Hepatocyte (in vitro differentiated cells): ENCODE data around the gene TSPAN31. TPM values are rescaled to one million over a fixed set of nuclear protein-coding genes. Genes with fewer than 3 reads are reported as not detected.
A peak's percentile ranks its signal among the peaks of the same experiment; 100 is the strongest.

Source experiments
- DNase-seq: peaks from one replicate; pipeline ENCODE4 v3.0.0-alpha.2; 2016; ENCODE audit warnings: low spot score
- H2AFZ ChIP-seq: fragments of 200-600 bp; sonication (generic); 2 replicates; pipeline ENCODE4 v1.6.0; 2016; ENCODE audit warnings: antibody characterized with exemption, mild to moderate bottlenecking
- H3K27ac ChIP-seq: fragments of 200-600 bp; sonication (generic); 2 replicates; pipeline ENCODE4 v1.5.1; 2016; ENCODE audit warnings: mild to moderate bottlenecking
- H3K27me3 ChIP-seq: fragments of 200-600 bp; sonication (generic); 2 replicates; pipeline ENCODE4 v1.6.1; 2016
- H3K36me3 ChIP-seq: fragments of 200-600 bp; sonication (generic); replicated peaks from 2 replicates; pipeline ENCODE4 v1.5.1; 2016; ENCODE audit warnings: low read depth; ENCODE audit not compliant: insufficient read depth
- H3K4me1 ChIP-seq: fragments of 200-600 bp; sonication (generic); 2 replicates; pipeline ENCODE4 v1.5.1; 2016; ENCODE audit warnings: mild to moderate bottlenecking, moderate library complexity; ENCODE audit not compliant: insufficient read depth
- H3K4me2 ChIP-seq: fragments of 200-600 bp; sonication (generic); 2 replicates; pipeline ENCODE4 v1.6.0; 2016
- H3K4me3 ChIP-seq: fragments of 200-600 bp; sonication (generic); 2 replicates; pipeline ENCODE4 v1.5.1; 2016; ENCODE audit warnings: mild to moderate bottlenecking
- H3K79me2 ChIP-seq: fragments of 200-600 bp; sonication (generic); 2 replicates; pipeline ENCODE4 v1.6.0; 2017; ENCODE audit warnings: mild to moderate bottlenecking
- H3K9me2 ChIP-seq: fragments of 200-600 bp; sonication (generic); replicated peaks from 2 replicates; pipeline ENCODE4 v1.6.0; 2017; ENCODE audit warnings: mild to moderate bottlenecking; ENCODE audit not compliant: insufficient read depth
- H3K9me3 ChIP-seq: fragments of 200-600 bp; sonication (generic); 2 replicates; pipeline ENCODE4 v1.5.1; 2016; ENCODE audit warnings: low read depth, mild to moderate bottlenecking
- H4K20me1 ChIP-seq: fragments of 200-600 bp; sonication (generic); 2 replicates; pipeline ENCODE4 v1.6.0; 2016; ENCODE audit warnings: mild to moderate bottlenecking; ENCODE audit not compliant: insufficient read depth, poor library complexity, severe bottlenecking
- EZH2 ChIP-seq: fragments of 200-600 bp; sonication (generic); IDR thresholded peaks from 2 replicates; pipeline ENCODE4 v1.6.1; 2016; ENCODE audit warnings: antibody characterized with exemption, mild to moderate bottlenecking, borderline replicate concordance
- EZH2phosphoT487 ChIP-seq: fragments of 200-600 bp; sonication (generic); IDR thresholded peaks from one replicate; pipeline ENCODE4 v1.6.1; 2018; ENCODE audit warnings: antibody characterized with exemption, mild to moderate bottlenecking, low read depth, moderate library complexity; ENCODE audit not compliant: unreplicated experiment, severe bottlenecking
- WGBS: methylation state at CpG from one replicate; pipeline ENCODE4 v1.1.6; 2016; ENCODE audit warnings: low lambda C conversion rate; ENCODE audit errors: missing lambda C conversion rate; 5-methylcytosine and 5-hydroxymethylcytosine counted together
- polyA plus RNA-seq: library from polyadenylated mRNA; unstranded; fragments of >200 nt; fragmentation: Nextera tagmentation; extraction: Ambion mirVana; gene quantifications from 2 replicates; pipeline ENCODE4 v1.2.1, GENCODE V29; 2016
- total RNA-seq: library from RNA; depleted of rRNA; stranded (reverse); fragments of >200 nt; gene quantifications from 2 replicates; pipeline ENCODE4 v1.2.3, GENCODE V29; 2014
- TF ChIP-seq, protein P1 (sequence below): fragments of 200-600 bp; sonication (generic); IDR thresholded peaks from 2 replicates; pipeline ENCODE4 v1.5.1; 2016; ENCODE audit warnings: antibody characterized with exemption, mild to moderate bottlenecking; ENCODE audit not compliant: poor library complexity

The TSPAN31 gene
- total and polyA plus RNA-seq, 2 experiments from 2014 or later, result 69.2 to 81.3 TPM

DNA sequence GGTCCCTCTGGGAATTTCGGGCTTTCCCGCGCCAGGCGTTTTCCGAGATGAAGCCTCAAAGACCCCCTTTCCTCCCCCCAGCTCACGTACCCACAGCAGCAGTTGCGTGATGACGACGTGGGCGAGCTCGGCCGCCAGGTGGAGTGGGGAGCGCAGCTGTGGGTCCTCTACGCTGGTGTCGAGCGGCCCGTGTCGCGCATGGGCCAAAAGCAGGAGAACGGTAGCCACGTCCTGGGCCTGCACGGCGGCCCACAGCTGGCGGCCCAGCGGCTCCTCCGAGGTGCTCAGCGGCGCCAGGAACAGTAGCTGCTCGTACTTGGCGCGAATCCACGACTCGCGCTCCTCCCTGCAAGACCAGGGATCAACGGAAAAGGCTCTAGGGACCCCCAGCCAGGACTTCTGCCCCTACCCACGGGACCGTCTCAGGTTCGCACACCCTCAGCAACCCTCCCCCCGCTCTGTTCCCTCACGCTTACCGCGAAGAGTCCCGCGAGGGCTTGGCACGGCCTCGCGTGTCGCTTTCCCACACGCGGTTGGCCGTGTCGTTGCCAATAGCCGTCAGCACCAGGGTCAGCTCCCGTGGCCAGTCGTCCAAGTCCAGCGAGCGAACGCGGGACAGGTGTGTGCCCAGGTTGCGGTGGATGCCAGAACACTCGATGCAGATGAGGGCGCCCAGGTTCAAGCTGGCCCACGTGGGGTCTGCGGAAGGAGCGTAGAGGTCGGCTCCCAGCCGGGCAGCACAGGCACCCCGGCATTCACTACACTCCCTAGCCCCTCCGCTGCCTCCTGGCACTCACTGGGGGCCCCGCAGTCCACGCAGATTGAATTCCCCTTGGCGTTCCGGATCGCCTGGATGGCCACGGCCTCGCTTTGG is 17.7 kb upstream of the TSPAN31 start:
- 16% methylated on average over 74 of the region's 76 CpGs for WGBS
- H2AFZ ChIP-seq, result peak overlapping the region; percentile 62

DNA sequence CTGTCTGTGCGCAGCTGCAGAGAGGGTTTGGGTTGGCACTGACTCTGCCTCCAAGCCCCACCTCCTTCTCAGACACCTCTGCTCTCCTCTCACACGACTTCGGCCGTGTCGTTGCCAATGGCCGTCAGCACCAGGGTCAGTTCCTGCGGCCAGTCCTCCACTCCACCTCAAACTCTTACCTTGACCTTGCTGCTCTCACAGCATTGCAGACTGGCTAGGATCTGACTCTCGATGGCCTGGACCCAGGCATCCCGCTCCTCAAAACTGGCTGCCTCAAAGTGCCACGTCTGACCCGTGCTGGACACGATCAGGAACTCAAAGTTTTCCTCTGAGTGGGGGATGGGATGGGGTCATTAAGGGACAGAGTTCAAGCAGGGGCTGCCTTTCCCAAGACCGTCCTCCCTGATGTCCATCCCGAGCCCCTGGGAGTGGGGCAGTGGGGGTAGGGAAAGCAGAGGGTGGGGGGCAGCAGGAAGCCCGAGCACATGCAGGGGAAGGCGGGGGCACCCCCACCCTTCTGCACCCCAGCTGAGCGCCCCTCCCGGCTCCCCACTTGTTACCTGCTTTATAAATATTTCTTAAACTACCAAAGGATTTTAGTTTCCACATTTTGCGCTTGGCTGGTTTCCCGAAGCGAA is 17.0 kb upstream of the TSPAN31 start:
- WGBS, result 32% methylated on average over 17 of the region's 21 CpGs
- peaks cover 84% of the 10 kb centered on the region for H3K27me3 ChIP-seq
- no peak overlapping the region for H3K4me3 ChIP-seq
- H4K20me1 ChIP-seq, result no peaks in the 10 kb centered on the region
- H3K4me2 ChIP-seq, result no peak overlapping the region
- DNase-seq, result no peak
- H3K4me1 ChIP-seq, result peaks cover 6% of the 10 kb centered on the region
- no peaks in the 10 kb centered on the region for H3K79me2 ChIP-seq
- no peaks in the 10 kb centered on the region for H3K36me3 ChIP-seq
- no peak overlapping the region for H3K27ac ChIP-seq
- TF ChIP-seq EZH2phosphoT487, result no peak
- no peak for TF ChIP-seq EZH2
- TF ChIP-seq, protein P1, sequence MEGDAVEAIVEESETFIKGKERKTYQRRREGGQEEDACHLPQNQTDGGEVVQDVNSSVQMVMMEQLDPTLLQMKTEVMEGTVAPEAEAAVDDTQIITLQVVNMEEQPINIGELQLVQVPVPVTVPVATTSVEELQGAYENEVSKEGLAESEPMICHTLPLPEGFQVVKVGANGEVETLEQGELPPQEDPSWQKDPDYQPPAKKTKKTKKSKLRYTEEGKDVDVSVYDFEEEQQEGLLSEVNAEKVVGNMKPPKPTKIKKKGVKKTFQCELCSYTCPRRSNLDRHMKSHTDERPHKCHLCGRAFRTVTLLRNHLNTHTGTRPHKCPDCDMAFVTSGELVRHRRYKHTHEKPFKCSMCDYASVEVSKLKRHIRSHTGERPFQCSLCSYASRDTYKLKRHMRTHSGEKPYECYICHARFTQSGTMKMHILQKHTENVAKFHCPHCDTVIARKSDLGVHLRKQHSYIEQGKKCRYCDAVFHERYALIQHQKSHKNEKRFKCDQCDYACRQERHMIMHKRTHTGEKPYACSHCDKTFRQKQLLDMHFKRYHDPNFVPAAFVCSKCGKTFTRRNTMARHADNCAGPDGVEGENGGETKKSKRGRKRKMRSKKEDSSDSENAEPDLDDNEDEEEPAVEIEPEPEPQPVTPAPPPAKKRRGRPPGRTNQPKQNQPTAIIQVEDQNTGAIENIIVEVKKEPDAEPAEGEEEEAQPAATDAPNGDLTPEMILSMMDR, result no peak
- no peaks in the 10 kb centered on the region for H3K9me2 ChIP-seq
- no peak overlapping the region for H2AFZ ChIP-seq
- H3K9me3 ChIP-seq, result no peaks in the 10 kb centered on the region

More for the DNA sequence above, 17.7 kb upstream of the TSPAN31 start:
- H3K4me2 ChIP-seq, result peak overlapping the region; percentile 98
- peak; percentile 46 for DNase-seq
- no peaks in the 10 kb centered on the region for H3K9me3 ChIP-seq
- peak overlapping the region; percentile 60 for H3K4me3 ChIP-seq
- no peaks in the 10 kb centered on the region for H3K36me3 ChIP-seq
- H3K4me1 ChIP-seq, result peaks cover 6% of the 10 kb centered on the region
- H3K9me2 ChIP-seq, result no peaks in the 10 kb centered on the region
- no peaks in the 10 kb centered on the region for H4K20me1 ChIP-seq
- no peaks in the 10 kb centered on the region for H3K79me2 ChIP-seq
- TF ChIP-seq EZH2 (peak; percentile 43), EZH2phosphoT487 (no peak)
- TF ChIP-seq, protein P1, result peak; percentile 25
- peaks cover 77% of the 10 kb centered on the region for H3K27me3 ChIP-seq
- no peak overlapping the region for H3K27ac ChIP-seq

DNA sequence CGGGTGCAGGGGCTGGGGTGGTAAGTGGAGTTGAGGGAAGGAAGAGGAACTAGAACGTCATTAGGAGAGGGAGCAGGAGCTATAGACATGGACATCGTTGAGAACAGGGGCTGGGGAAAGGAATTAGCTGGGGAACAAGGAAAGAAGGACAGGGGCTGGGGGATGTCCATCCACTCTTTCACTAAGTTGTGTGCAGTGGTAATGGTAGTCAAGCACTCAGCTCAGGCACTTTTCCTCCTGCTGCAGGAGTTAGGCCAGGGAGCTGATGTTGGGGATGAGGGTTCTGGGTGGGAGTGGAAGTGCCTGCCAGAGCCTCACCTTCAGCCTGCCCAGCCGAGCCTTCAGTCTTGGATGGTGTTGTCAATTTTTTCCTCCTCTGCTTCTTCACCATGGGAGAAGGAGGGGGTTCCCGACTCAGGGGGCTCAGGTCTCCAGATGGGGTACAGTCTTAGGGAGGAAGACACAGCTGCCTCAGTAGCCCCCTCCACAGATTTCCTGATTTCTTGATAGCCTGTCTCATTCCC is 15.5 kb upstream of the TSPAN31 start:
- DNase-seq, result no peak
- H3K9me2 ChIP-seq, result no peaks in the 10 kb centered on the region
- TF ChIP-seq, protein P1, result no peak
- TF ChIP-seq EZH2 (no peak), EZH2phosphoT487 (no peak)
- no peak overlapping the region for H2AFZ ChIP-seq
- H3K79me2 ChIP-seq, result no peaks in the 10 kb centered on the region
- H3K27ac ChIP-seq, result no peak overlapping the region
- no peaks in the 10 kb centered on the region for H3K36me3 ChIP-seq
- 69% methylated on average over 5 of the region's 5 CpGs for whole genome bisulfite sequencing
- H3K4me1 ChIP-seq, result peaks cover 6% of the 10 kb centered on the region
- H4K20me1 ChIP-seq, result no peaks in the 10 kb centered on the region
- peaks cover 90% of the 10 kb centered on the region for H3K27me3 ChIP-seq
- no peaks in the 10 kb centered on the region for H3K9me3 ChIP-seq
- no peak overlapping the region for H3K4me3 ChIP-seq
- H3K4me2 ChIP-seq, result no peak overlapping the region
